Prostate gland (tissue), 2 donors: ENCODE results near the gene PAPOLB.

Experiments
- POLR2A ChIP-seq: fragments of 450-650 bp; IDR thresholded peaks from one replicate; pipeline ENCODE4 v1.6.1; 2016; ENCODE audit warnings: antibody characterized with exemption, mild to moderate bottlenecking
- POLR2AphosphoS5 ChIP-seq: sonication (generic); formaldehyde crosslinking; IDR thresholded peaks from one replicate; pipeline ENCODE4 v1.6.1; 2017; ENCODE audit warnings: antibody characterized with exemption
- TF ChIP-seq, protein P1 (sequence below), 4 experiments: fragments of 200-600 bp in 2 of 4; fragments of 450-650 bp in 2 of 4; sonication (generic) in 2 of 4; IDR thresholded peaks; 1 replicate in 3 of 4; 2 replicates in 1 of 4; pipeline ENCODE4 v1.5.1; 2016 to 2019; ENCODE audit warnings: antibody characterized with exemption in 4 of 4, mild to moderate bottlenecking in 2 of 4, moderate library complexity in 2 of 4

DNA sequence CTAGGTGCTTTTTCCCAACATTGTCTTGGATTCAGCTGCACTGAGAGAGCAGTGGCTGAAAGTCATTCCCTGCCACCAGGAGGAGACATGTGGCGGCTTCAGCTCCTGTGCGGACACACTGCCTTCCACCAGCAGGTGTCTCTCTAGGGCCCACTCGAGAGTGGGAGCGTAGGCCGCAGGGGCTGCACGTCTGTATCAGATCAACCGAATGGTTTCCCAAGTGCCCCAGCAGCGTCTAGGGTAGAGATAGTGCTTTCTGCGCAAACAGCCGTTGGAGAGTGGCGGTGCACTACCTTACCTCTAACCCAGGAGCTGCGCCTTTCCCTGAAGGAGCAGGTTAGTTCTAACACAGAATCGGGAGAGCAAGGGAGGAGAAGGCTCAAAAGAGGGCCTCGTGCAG is 31.7 kb downstream of the PAPOLB start:
- TF ChIP-seq, protein P1, sequence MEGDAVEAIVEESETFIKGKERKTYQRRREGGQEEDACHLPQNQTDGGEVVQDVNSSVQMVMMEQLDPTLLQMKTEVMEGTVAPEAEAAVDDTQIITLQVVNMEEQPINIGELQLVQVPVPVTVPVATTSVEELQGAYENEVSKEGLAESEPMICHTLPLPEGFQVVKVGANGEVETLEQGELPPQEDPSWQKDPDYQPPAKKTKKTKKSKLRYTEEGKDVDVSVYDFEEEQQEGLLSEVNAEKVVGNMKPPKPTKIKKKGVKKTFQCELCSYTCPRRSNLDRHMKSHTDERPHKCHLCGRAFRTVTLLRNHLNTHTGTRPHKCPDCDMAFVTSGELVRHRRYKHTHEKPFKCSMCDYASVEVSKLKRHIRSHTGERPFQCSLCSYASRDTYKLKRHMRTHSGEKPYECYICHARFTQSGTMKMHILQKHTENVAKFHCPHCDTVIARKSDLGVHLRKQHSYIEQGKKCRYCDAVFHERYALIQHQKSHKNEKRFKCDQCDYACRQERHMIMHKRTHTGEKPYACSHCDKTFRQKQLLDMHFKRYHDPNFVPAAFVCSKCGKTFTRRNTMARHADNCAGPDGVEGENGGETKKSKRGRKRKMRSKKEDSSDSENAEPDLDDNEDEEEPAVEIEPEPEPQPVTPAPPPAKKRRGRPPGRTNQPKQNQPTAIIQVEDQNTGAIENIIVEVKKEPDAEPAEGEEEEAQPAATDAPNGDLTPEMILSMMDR (IDR thresholded peaks at IDR 0.05): peak in 3 of 4 experiments; percentile 31 to 67 (median 54)
- no peak for TF ChIP-seq POLR2A
- TF ChIP-seq POLR2AphosphoS5: peak; percentile 8
